GM12874 (cell line): ENCODE measurements around the gene LRMDA.

ENCODE experiments used
- TF ChIP-seq, protein P1 (sequence below): IDR thresholded peaks from 2 replicates; pipeline ENCODE4 v1.5.1; 2011; ENCODE audit warnings: low read depth, mild to moderate bottlenecking, control low read depth, low read length, moderate library complexity; ENCODE audit not compliant: insufficient read depth

The LRMDA gene

GRCh38 chr10:75818552-75818951 lies 387.1 kb downstream of the LRMDA start:
- TF ChIP-seq, protein P1, sequence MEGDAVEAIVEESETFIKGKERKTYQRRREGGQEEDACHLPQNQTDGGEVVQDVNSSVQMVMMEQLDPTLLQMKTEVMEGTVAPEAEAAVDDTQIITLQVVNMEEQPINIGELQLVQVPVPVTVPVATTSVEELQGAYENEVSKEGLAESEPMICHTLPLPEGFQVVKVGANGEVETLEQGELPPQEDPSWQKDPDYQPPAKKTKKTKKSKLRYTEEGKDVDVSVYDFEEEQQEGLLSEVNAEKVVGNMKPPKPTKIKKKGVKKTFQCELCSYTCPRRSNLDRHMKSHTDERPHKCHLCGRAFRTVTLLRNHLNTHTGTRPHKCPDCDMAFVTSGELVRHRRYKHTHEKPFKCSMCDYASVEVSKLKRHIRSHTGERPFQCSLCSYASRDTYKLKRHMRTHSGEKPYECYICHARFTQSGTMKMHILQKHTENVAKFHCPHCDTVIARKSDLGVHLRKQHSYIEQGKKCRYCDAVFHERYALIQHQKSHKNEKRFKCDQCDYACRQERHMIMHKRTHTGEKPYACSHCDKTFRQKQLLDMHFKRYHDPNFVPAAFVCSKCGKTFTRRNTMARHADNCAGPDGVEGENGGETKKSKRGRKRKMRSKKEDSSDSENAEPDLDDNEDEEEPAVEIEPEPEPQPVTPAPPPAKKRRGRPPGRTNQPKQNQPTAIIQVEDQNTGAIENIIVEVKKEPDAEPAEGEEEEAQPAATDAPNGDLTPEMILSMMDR: no peak

DNA sequence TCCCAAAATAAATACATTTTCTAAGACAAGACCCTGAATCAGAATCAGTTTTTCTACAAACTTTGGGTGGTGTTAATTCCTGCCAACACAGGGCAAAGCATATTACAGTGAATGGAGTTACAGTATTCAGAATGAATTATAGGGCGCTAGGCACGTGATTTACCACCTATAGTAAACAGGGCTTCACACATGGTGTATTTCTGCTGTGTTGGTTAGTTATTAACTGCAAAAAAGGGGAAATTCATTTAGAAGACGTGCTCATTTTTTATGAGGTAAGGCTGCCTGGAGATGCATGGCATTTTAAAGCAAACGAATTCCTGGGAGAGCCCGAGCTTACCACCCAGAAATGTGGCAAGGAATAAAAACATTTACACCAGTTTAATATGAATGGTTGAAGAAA lies 393.8 kb downstream of the LRMDA start:
- TF ChIP-seq, protein P1: no peak

GRCh38 chr10:75825661-75826060 lies 394.2 kb downstream of the LRMDA start:
- TF ChIP-seq, protein P1: no peak

DNA sequence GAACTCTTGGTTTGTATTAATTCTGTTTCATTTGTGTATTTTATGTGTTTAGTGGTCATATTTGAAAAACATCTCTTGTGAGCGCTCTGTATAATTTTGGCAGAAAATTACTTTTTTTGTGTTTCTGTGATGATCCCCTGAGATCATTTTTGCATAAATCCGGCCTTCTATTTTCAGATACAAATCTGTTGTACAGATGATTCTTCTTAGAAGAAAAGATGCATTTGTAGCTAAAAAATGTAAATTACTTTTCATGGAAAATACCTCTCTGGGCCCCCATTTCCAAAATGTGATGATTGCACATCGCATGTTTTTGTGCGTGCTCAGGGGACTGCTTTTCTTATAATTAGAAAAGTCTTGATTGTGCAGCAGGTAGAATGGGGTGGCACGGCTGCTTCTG lies 395.4 kb downstream of the LRMDA start:
- TF ChIP-seq, protein P1: no peak

DNA sequence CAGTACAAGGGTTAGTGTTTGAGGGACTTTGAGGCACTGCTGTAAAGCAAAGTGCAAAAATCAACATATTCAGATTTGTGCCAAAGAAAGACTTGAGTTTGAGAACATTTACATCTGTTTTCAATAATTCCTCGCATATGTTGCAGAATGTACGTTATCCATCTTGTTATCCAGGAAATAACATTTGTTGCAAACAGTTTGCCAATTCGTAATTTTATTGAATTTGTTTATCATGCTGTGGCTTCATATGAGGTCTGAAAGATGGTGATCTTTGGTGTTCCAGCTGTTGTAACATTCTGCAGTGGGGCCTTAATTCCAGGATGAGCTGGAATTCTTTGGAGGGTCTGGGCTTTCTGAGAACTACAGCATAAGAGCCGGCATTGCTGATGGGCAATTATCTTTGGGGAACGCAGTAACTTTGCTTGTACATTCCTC lies 396.2 kb downstream of the LRMDA start:
- TF ChIP-seq, protein P1: no peak

- TF ChIP-seq, protein P1: no peak
Measured at GRCh38 chr10:75828413-75828812, 397.0 kb downstream of the LRMDA start.

DNA sequence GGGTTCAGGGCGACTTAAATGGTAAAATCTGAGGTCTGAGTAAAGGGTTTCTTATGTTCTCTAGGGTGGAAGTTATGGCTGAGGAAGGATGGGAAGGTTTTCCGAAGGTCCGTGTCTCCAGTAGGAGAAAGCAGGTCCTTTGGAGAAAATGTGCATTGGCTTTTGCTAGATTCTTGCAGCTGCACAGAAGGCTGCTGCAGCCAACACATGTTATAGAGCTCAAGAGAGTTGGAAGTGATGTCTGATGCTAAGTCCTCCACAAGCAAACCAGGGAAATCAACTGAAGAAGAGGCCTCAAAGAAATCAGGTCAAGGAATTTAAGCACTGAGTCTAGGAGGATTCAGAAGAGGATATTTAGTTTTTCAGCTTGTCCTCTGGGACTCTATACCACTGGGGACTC lies 404.6 kb downstream of the LRMDA start:
- TF ChIP-seq, protein P1: no peak

DNA sequence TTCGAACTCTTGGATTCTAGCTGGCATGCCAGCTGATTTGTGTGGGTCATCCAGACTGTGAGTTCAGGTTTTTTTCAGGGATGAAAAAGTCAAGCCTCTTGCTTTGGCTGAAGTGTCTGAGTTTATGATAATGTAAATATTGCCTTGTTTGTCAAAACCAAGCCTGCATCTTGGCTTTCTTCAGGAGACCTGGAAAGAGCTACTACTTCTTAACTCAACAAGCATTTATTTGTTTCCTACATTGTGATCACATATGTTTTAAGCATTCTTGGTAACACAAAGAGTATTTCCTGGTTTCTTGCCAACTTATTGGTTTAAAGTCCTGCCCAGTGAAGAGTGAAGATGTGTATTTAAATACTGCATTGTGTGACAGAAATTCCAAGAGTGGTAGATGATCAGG lies 407.1 kb downstream of the LRMDA start:
- TF ChIP-seq, protein P1: no peak
